AG04450 (cell line): ENCODE results near the gene HSPA2. TPM values are rescaled to one million over a fixed set of nuclear protein-coding genes. Genes with fewer than 3 reads are reported as not detected.

Experiments used
- CTCF ChIA-PET: fragments of 300-600, 350-600 bp; formaldehyde crosslinking; extraction: SDS; loops from one replicate; lab custom pipeline; 2022; ENCODE audit warnings: antibody characterized with exemption, inconsistent platforms; lab: Charles Lee
- POLR2A ChIA-PET: fragments of 350-600 bp; formaldehyde crosslinking; extraction: SDS; loops from one replicate; lab custom pipeline; 2021; ENCODE audit warnings: antibody characterized with exemption, inconsistent platforms; lab: Yijun Ruan, JAX
- DNase-seq: peaks from one replicate; pipeline ENCODE4 v3.0.0-alpha.2; 2011; ENCODE audit warnings: low read depth, low spot score
- H3K27ac ChIP-seq: one replicate; pipeline ENCODE4 v1.5.1; 2012; ENCODE audit warnings: low read depth, low read length, control low read depth
- H3K27me3 ChIP-seq: one replicate; pipeline ENCODE4 v1.6.0; 2012; ENCODE audit warnings: low read length; ENCODE audit not compliant: control insufficient read depth, insufficient read depth
- H3K4me3 ChIP-seq: 2 replicates; pipeline ENCODE4 v1.5.1; 2011; ENCODE audit warnings: mild to moderate bottlenecking, low read depth, low read length, control low read depth
- H3K9me3 ChIP-seq: 2 replicates; pipeline ENCODE4 v1.5.1; 2012; ENCODE audit warnings: low read length; ENCODE audit not compliant: control insufficient read depth, insufficient read depth
- polyA minus RNA-seq: library from RNA; depleted of rRNA, polyadenylated mRNA; stranded (reverse); fragments of >200 nt; gene quantifications from 2 replicates; pipeline ENCODE4 v1.2.3, GENCODE V29; 2011; rRNA and poly(A)+ RNA removed
- polyA plus RNA-seq: library from polyadenylated mRNA; depleted of rRNA; stranded (reverse); fragments of >200 nt; gene quantifications from 2 replicates; pipeline ENCODE4 v1.2.3, GENCODE V29; 2011; rRNA removed
- TF ChIP-seq, protein P1 (sequence below): IDR thresholded peaks from 2 replicates; pipeline ENCODE4 v1.5.1; 2011; ENCODE audit warnings: low read depth, low read length, control low read depth, inconsistent platforms

Gene HSPA2
- polyA plus RNA-seq (18.2 and 21.4 TPM in 2 replicates), polyA minus RNA-seq (15.6 and 18.6 TPM in 2 replicates)

DNA sequence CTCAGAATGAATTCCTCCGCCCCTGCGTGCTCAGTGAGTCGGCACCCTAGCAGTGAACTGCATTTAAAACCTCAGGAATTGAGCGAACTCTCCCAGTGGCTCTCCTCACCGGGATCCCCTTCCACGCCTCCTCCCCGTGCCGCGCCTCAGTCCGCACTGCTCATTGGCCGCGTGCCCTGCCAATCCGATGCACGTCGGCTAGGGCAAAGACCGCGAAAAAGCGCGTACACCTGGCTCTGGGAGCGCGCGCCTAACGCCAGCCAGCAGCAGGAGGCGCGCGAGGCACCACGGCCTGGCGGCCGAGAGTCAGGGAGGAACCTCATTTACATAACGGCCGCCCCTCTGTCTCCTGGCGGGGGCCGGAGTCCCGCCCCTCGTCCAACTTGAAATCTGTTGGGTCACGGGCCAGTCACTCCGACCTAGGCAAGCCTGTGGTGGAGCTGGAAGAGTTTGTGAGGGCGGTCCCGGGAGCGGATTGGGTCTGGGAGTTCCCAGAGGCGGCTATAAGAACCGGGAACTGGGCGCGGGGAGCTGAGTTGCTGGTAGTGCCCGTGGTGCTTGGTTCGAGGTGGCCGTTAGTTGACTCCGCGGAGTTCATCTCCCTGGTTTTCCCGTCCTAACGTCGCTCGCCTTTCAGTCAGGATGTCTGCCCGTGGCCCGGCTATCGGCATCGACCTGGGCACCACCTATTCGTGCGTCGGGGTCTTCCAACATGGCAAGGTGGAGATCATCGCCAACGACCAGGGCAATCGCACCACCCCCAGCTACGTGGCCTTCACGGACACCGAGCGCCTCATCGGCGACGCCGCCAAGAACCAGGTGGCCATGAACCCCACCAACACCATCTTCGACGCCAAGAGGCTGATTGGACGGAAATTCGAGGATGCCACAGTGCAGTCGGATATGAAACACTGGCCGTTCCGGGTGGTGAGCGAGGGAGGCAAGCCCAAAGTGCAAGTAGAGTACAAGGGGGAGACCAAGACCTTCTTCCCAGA is at the start of gene HSPA2:
Gene HSPA2, plus strand, starts transcription at position 534 of the 995 bp plus-strand sequence. Its CDS starts 109 bp downstream, at position 643.
- Histone ChIP-seq H3K27me3 (peaks cover 10% of the 10 kb centered on the region), H3K4me3 (peak within 1 kb of the TSS; percentile 69), H3K9me3 (peaks cover 14% of the 10 kb centered on the region), H3K27ac (peak within 1 kb of the TSS; percentile 89)
- POLR2A ChIA-PET, result interaction anchor here (0.7 to 3.2 kb wide), 25 partner anchors 8 to 874 kb away, joined by 3 to 35 read pairs (median 4); partner anchors contain the start of genes FNTB, MTHFD1, PPP1R36 and ZBTB1
- TF ChIP-seq, protein P1, sequence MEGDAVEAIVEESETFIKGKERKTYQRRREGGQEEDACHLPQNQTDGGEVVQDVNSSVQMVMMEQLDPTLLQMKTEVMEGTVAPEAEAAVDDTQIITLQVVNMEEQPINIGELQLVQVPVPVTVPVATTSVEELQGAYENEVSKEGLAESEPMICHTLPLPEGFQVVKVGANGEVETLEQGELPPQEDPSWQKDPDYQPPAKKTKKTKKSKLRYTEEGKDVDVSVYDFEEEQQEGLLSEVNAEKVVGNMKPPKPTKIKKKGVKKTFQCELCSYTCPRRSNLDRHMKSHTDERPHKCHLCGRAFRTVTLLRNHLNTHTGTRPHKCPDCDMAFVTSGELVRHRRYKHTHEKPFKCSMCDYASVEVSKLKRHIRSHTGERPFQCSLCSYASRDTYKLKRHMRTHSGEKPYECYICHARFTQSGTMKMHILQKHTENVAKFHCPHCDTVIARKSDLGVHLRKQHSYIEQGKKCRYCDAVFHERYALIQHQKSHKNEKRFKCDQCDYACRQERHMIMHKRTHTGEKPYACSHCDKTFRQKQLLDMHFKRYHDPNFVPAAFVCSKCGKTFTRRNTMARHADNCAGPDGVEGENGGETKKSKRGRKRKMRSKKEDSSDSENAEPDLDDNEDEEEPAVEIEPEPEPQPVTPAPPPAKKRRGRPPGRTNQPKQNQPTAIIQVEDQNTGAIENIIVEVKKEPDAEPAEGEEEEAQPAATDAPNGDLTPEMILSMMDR, result peak; percentile 86
- CTCF ChIA-PET, result interaction anchor here (0.5 to 6.1 kb wide), 38 partner anchors 9 to 1153 kb away, joined by 3 to 73 read pairs (median 4); partner anchors contain the start of gene MTHFD1
- DNase-seq, result peak; percentile 99

DNA sequence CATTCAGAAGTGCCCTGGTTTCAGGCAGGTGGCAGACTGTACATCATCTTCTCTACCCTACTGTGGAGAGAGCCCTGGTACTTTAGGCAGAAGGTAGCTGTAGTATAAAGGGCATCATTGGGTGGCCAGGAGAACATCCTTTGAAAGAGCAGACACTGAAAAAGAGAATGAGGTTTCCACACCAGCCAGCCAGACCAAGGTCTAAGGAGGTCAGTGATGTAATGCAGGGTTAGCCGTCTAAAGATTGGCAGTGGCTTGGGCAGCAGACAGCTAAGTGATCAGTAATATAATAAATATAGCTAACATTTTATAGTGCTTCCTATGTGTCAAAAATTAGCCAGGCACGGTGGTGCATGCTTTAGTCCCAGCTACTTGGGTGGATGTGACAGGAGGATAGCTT is 48.9 kb upstream of the HSPA2 start:
- CTCF ChIA-PET, result interaction anchor here (0.7 to 1.2 kb wide), 2 partner anchors 48 to 145 kb away, joined by 3 read pairs; no protein-coding TSS in a partner anchor
- no peak for DNase-seq
- no peak overlapping the region for H3K4me3 ChIP-seq
- no peaks in the 10 kb centered on the region for H3K27me3 ChIP-seq
- no peaks in the 10 kb centered on the region for H3K9me3 ChIP-seq
- POLR2A ChIA-PET, result interaction anchor here (0.7 kb wide), 1 partner anchor 159 kb away, joined by 12 read pairs; no protein-coding TSS in a partner anchor
- no peak overlapping the region for H3K27ac ChIP-seq
- TF ChIP-seq, protein P1, result no peak

DNA sequence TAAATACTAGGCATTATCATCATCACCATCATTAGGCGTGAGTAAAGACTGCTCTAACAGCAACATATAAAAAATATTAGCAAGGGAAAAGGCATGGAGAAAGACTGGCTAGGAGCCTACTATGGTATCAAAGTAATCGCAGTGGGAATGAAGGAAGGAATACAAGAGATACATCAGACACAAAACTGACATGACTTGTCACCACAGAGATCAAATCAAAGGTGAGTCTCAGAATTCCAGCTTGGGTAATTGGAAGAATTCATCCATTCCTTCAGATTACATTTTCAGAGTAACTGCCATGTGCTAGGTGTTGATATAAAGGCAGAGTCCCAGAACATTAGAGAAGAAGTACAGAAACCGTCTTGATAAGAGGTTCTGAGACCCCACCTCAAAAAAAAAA is 47.1 kb upstream of the HSPA2 start:
- ChIA-PET POLR2A (no interaction called here), CTCF (interaction anchor here (1.2 to 1.4 kb wide), 2 partner anchors 14 to 27 kb away, joined by 3 to 5 read pairs; no protein-coding TSS in a partner anchor)
- TF ChIP-seq, protein P1, result no peak
- DNase-seq, result no peak
- Histone ChIP-seq H3K27ac (no peak overlapping the region), H3K4me3 (no peak overlapping the region), H3K27me3 (no peaks in the 10 kb centered on the region), H3K9me3 (no peaks in the 10 kb centered on the region)

DNA sequence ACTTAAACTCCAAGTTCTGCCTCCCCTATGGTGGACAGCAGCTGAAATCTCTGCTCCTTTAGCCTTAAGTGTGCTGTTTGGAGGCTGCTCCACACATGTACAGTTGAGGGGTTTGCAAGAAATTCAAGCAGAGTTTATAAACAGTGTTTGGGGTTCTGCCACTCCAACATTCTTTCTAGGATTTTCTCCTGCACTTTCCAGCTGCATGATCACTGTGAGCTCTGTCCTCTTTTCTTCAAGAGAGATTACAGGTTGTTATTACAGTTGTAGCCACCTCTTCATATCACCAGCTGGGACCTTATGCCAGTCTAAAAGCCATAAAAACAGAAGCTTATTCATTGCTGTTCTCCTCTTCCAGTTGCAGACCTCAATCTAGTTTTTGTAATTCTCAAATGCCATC is 45.3 kb upstream of the HSPA2 start:
- Histone ChIP-seq H3K27me3 (no peaks in the 10 kb centered on the region), H3K27ac (no peak overlapping the region), H3K9me3 (no peaks in the 10 kb centered on the region), H3K4me3 (no peak overlapping the region)
- POLR2A ChIA-PET, result interaction anchor here (0.6 kb wide), 1 partner anchor 107 kb away, joined by 4 read pairs; the partner anchor contains the start of gene MTHFD1
- CTCF ChIA-PET, result interaction anchor here (0.7 to 2.3 kb wide), 6 partner anchors 12 to 148 kb away, joined by 4 to 9 read pairs (median 4); no protein-coding TSS in a partner anchor
- TF ChIP-seq, protein P1, result no peak
- DNase-seq, result no peak
